NCI-H1417 treated with DMSO at 0.1 percent for 48 hours (cell line): ENCODE results near the gene LARGE1.
"Not testable (repeated sequence)": the region's sequence is repeated elsewhere in the genome, so short reads cannot be mapped to it uniquely, and the experiment has no call there.

Experiments used
- DNase-seq: peaks from one replicate; lab custom pipeline; 2025; lab: John Stamatoyannopoulos, UW

LARGE1 gene

GRCh38 chr22:33415401-33415800 is 504.9 kb downstream of the LARGE1 start:
- DNase-seq, result no peak

- no peak for DNase-seq
Observed at GRCh38 chr22:33409079-33409478, 511.2 kb downstream of the LARGE1 start.

GRCh38 chr22:33405194-33405593 is 515.1 kb downstream of the LARGE1 start:
- DNase-seq, result no peak

- no peak for DNase-seq
Observed at GRCh38 chr22:33404723-33405122, 515.6 kb downstream of the LARGE1 start.

GRCh38 chr22:33402325-33402724 is 518.0 kb downstream of the LARGE1 start:
- DNase-seq, result no peak

GRCh38 chr22:33401291-33401690 is 519.0 kb downstream of the LARGE1 start:
- DNase-seq, result no peak

- no peak for DNase-seq
Observed at GRCh38 chr22:33400891-33401290, 519.4 kb downstream of the LARGE1 start.

- no peak for DNase-seq
Observed at GRCh38 chr22:33400061-33400840, 520.0 kb downstream of the LARGE1 start.

GRCh38 chr22:33397381-33397907 is 522.8 kb downstream of the LARGE1 start:
- DNase-seq, result no peak

- no peak for DNase-seq
Observed at GRCh38 chr22:33393432-33393831, 526.8 kb downstream of the LARGE1 start.

GRCh38 chr22:33391298-33391697 is 529.0 kb downstream of the LARGE1 start:
- DNase-seq, result no peak

GRCh38 chr22:33389936-33390335 is 530.3 kb downstream of the LARGE1 start:
- no peak for DNase-seq

- DNase-seq, result no peak
Observed at GRCh38 chr22:33386270-33386669, 534.0 kb downstream of the LARGE1 start.

GRCh38 chr22:33385611-33386010 is 534.7 kb downstream of the LARGE1 start:
- DNase-seq, result no peak

- DNase-seq, result no peak
Observed at GRCh38 chr22:33382436-33382835, 537.8 kb downstream of the LARGE1 start.

GRCh38 chr22:33381531-33382406 is 538.5 kb downstream of the LARGE1 start:
- DNase-seq, result no peak

GRCh38 chr22:33380789-33381530 is 539.3 kb downstream of the LARGE1 start:
- DNase-seq, result no peak

- DNase-seq, result no peak
Observed at GRCh38 chr22:33379836-33380235, 540.4 kb downstream of the LARGE1 start.

- DNase-seq, result no peak
Observed at GRCh38 chr22:33372875-33373274, 547.4 kb downstream of the LARGE1 start.

GRCh38 chr22:33363256-33363655 is 557.0 kb downstream of the LARGE1 start:
- not testable (repeated sequence) for DNase-seq

GRCh38 chr22:33362702-33363101 is 557.6 kb downstream of the LARGE1 start:
- DNase-seq, result no peak

GRCh38 chr22:33361581-33361980 is 558.7 kb downstream of the LARGE1 start:
- DNase-seq, result no peak
